Cardiac muscle cell (in vitro differentiated cells and primary cell): ENCODE measurements around the gene PLA2G2F. TPM values are rescaled to one million over a fixed set of nuclear protein-coding genes. Genes with fewer than 3 reads are reported as not detected.

Experiments
- DNase-seq, 2 donors: peaks; one replicate each; pipeline versions ENCODE4 v3.0.0 to v3.0.0-alpha.2; 2010 to 2017; ENCODE audit warnings: low read depth in 1 of 2, low spot score in 1 of 2
- H3K27ac ChIP-seq: fragments of 200-600 bp; sonication (generic); 2 replicates; pipeline ENCODE4 v1.5.1; 2016
- H3K27me3 ChIP-seq: fragments of 200-600 bp; sonication (generic); 2 replicates; pipeline ENCODE4 v1.6.0; 2016; ENCODE audit warnings: control low read depth
- H3K36me3 ChIP-seq: fragments of 200-600 bp; sonication (generic); 2 replicates; pipeline ENCODE4 v1.5.1; 2016; ENCODE audit warnings: control low read depth
- H3K4me1 ChIP-seq: fragments of 200-600 bp; sonication (generic); 2 replicates; pipeline ENCODE4 v1.8.1; 2017; ENCODE audit warnings: low read depth, mild to moderate bottlenecking, mixed run types
- H3K4me3 ChIP-seq: fragments of 200-600 bp; sonication (generic); 2 replicates; pipeline ENCODE4 v1.5.1; 2016; ENCODE audit warnings: mild to moderate bottlenecking
- H3K9me3 ChIP-seq: fragments of 200-600 bp; sonication (generic); 2 replicates; pipeline ENCODE4 v1.5.1; 2017; ENCODE audit warnings: low read depth, mild to moderate bottlenecking, control low read depth
- CTCF ChIP-seq: IDR thresholded peaks from 2 replicates; pipeline ENCODE4 v1.5.1; 2012; ENCODE audit warnings: low read depth, mild to moderate bottlenecking, low read length
- polyA plus RNA-seq: library from polyadenylated mRNA; unstranded; fragments of >200 nt; fragmentation: Nextera tagmentation; extraction: Ambion mirVana; gene quantifications from 2 replicates; pipeline ENCODE4 v1.2.1, GENCODE V29; 2016
- total RNA-seq: library from RNA; depleted of rRNA; stranded (reverse); fragments of >200 nt; gene quantifications from 2 replicates; pipeline ENCODE4 v1.2.3, GENCODE V29; 2016

The PLA2G2F gene
- total and polyA plus RNA-seq, 2 experiments from 2014 or later = not detected

- Histone ChIP-seq H3K4me1 (no peaks in the 10 kb centered on the region), H3K9me3 (no peaks in the 10 kb centered on the region), H3K27me3 (no peaks in the 10 kb centered on the region), H3K36me3 (no peaks in the 10 kb centered on the region), H3K27ac (no peak overlapping the region), H3K4me3 (no peak overlapping the region)
- DNase-seq = no peak
- no peak for TF ChIP-seq CTCF
Measured at GRCh38 chr1:20183035-20183434, 43.9 kb downstream of the PLA2G2F start.

GRCh38 chr1:20183616-20184271, 44.6 kb downstream of the PLA2G2F start:
- no peak for TF ChIP-seq CTCF
- H3K9me3 ChIP-seq = no peaks in the 10 kb centered on the region
- H3K27me3 ChIP-seq = no peaks in the 10 kb centered on the region
- H3K36me3 ChIP-seq = no peaks in the 10 kb centered on the region
- no peak overlapping the region for H3K27ac ChIP-seq
- no peaks in the 10 kb centered on the region for H3K4me1 ChIP-seq
- H3K4me3 ChIP-seq = no peak overlapping the region
- peak in 1 of 2 donors; percentile 30 for DNase-seq

GRCh38 chr1:20184481-20184900, 45.4 kb downstream of the PLA2G2F start:
- Histone ChIP-seq H3K4me3 (no peak overlapping the region), H3K9me3 (no peaks in the 10 kb centered on the region), H3K27ac (no peak overlapping the region), H3K27me3 (no peaks in the 10 kb centered on the region), H3K36me3 (no peaks in the 10 kb centered on the region), H3K4me1 (no peaks in the 10 kb centered on the region)
- peak in 1 of 2 donors; percentile 40 for DNase-seq
- no peak for TF ChIP-seq CTCF

- no peaks in the 10 kb centered on the region for H3K9me3 ChIP-seq
- DNase-seq = no peak
- H3K27ac ChIP-seq = no peak overlapping the region
- TF ChIP-seq CTCF = no peak
- H3K36me3 ChIP-seq = no peaks in the 10 kb centered on the region
- H3K27me3 ChIP-seq = no peaks in the 10 kb centered on the region
- peak overlapping the region; percentile 49 for H3K4me3 ChIP-seq
- no peaks in the 10 kb centered on the region for H3K4me1 ChIP-seq
Measured at GRCh38 chr1:20184997-20185833, 46.1 kb downstream of the PLA2G2F start.

- no peak for TF ChIP-seq CTCF
- H3K4me1 ChIP-seq = no peaks in the 10 kb centered on the region
- peak; percentile 60 to 66 for DNase-seq
- no peaks in the 10 kb centered on the region for H3K27me3 ChIP-seq
- H3K36me3 ChIP-seq = no peaks in the 10 kb centered on the region
- no peak within 1 kb of the TSS for H3K27ac ChIP-seq
- H3K4me3 ChIP-seq = peak within 1 kb of the TSS; percentile 49
- H3K9me3 ChIP-seq = no peaks in the 10 kb centered on the region
Measured at GRCh38 chr1:20185834-20186782, 47.0 kb downstream of the PLA2G2F start, which contains the start of the genes PLA2G2C and UBXN10. Gene PLA2G2C, minus strand, starts transcription at chr1:20186518. Its CDS starts 9,155 bp downstream, at chr1:20177363. Gene UBXN10, plus strand, starts transcription at chr1:20186096. Its CDS starts 4,466 bp downstream, at chr1:20190562.
